Suprapubic skin (tissue), 4 donors: ENCODE data around the gene MTG1. TPM values are rescaled to one million over a fixed set of nuclear protein-coding genes. Genes with fewer than 3 reads are reported as not detected.
A peak's percentile ranks its signal among the peaks of the same experiment; 100 is the strongest.

Experiments used
- DNase-seq, 2 donors: peaks; one replicate each; pipeline ENCODE4 v3.0.0-alpha.2; 2019; ENCODE audit warnings: low spot score in 2 of 2
- H3K27ac ChIP-seq: fragments of 200-600 bp; sonication (generic); one replicate; pipeline ENCODE4 v1.5.1; 2019
- H3K27me3 ChIP-seq: fragments of 200-600 bp; sonication (generic); one replicate; pipeline ENCODE4 v1.5.1; 2019
- H3K36me3 ChIP-seq: fragments of 200-600 bp; sonication (generic); one replicate; pipeline ENCODE4 v1.5.1; 2019
- H3K4me1 ChIP-seq: fragments of 200-600 bp; sonication (generic); one replicate; pipeline ENCODE4 v1.5.1; 2019
- H3K4me3 ChIP-seq: fragments of 200-600 bp; sonication (generic); one replicate; pipeline ENCODE4 v1.5.1; 2019; ENCODE audit warnings: mild to moderate bottlenecking
- H3K9me3 ChIP-seq: fragments of 200-600 bp; sonication (generic); one replicate; pipeline ENCODE4 v1.5.1; 2019
- EP300 ChIP-seq: sonication (generic); formaldehyde crosslinking; IDR thresholded peaks from one replicate; pipeline ENCODE4 v1.6.1; 2017; ENCODE audit warnings: antibody characterized with exemption
- POLR2A ChIP-seq, 2 donors: fragments of 450-650 bp; IDR thresholded peaks; one replicate each; pipeline ENCODE4 v1.6.1; 2017; ENCODE audit warnings: antibody characterized with exemption in 2 of 2, mild to moderate bottlenecking in 2 of 2, moderate library complexity in 2 of 2
- POLR2AphosphoS5 ChIP-seq, 3 donors: sonication (generic); formaldehyde crosslinking; IDR thresholded peaks; one replicate each; pipeline ENCODE4 v1.6.1; 2017; ENCODE audit warnings: antibody characterized with exemption in 3 of 3
- WGBS: methylation state at CpG from one replicate; pipeline ENCODE4 v1.1.5; 2018; 5-methylcytosine and 5-hydroxymethylcytosine counted together
- total RNA-seq, 4 donors: library from RNA; depleted of rRNA; stranded (reverse); fragments of >200 nt; gene quantifications; one replicate each; pipeline ENCODE4 v1.1.0, GENCODE V29; 2016
- TF ChIP-seq, protein P1 (sequence below), 2 donors: fragments of 200-600 bp in 1 of 2; fragments of 450-650 bp in 1 of 2; sonication (generic) in 1 of 2; IDR thresholded peaks; one replicate each; pipeline ENCODE4 v1.5.1; 2016 to 2019; ENCODE audit warnings: antibody characterized with exemption in 2 of 2, mild to moderate bottlenecking in 1 of 2, moderate library complexity in 1 of 2

The MTG1 gene
- total RNA-seq, 4 donors from 2014 or later = 20.5 to 79.7 (median 36.0) TPM

DNA sequence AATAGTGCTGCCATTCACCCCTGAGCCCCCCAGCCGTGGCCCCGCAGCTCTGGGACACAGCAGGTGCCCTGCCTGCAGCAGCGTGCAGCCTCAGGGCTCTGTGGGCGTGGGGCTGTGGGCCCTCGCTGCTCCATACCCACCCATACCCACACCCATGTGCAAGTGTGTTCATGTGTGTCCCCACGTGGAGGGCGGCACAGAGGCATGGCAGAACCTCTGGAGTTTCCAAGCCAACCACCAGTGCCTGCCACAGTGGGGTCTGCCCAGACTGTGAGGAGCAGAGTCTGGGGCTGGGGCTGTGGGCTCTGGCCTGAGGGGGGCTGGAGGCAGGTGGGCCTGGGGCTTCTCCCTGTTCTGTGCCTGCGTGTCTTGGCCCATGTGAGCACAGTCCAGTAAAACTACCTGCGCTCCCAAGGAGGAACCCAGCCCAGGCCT is 44.4 kb upstream of the MTG1 start:
- WGBS = 44% methylated on average over 5 of the region's 9 CpGs
- no peaks in the 10 kb centered on the region for H3K36me3 ChIP-seq
- no peaks in the 10 kb centered on the region for H3K9me3 ChIP-seq
- H3K4me3 ChIP-seq = no peak overlapping the region
- TF ChIP-seq, protein P1, sequence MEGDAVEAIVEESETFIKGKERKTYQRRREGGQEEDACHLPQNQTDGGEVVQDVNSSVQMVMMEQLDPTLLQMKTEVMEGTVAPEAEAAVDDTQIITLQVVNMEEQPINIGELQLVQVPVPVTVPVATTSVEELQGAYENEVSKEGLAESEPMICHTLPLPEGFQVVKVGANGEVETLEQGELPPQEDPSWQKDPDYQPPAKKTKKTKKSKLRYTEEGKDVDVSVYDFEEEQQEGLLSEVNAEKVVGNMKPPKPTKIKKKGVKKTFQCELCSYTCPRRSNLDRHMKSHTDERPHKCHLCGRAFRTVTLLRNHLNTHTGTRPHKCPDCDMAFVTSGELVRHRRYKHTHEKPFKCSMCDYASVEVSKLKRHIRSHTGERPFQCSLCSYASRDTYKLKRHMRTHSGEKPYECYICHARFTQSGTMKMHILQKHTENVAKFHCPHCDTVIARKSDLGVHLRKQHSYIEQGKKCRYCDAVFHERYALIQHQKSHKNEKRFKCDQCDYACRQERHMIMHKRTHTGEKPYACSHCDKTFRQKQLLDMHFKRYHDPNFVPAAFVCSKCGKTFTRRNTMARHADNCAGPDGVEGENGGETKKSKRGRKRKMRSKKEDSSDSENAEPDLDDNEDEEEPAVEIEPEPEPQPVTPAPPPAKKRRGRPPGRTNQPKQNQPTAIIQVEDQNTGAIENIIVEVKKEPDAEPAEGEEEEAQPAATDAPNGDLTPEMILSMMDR (IDR thresholded peaks at IDR 0.05) = no peak
- TF ChIP-seq POLR2AphosphoS5 (IDR thresholded peaks at IDR 0.05) = no peak
- no peak for TF ChIP-seq POLR2A (IDR thresholded peaks at IDR 0.05)
- no peak for TF ChIP-seq EP300
- peaks cover 13% of the 10 kb centered on the region for H3K4me1 ChIP-seq
- H3K27ac ChIP-seq = no peak overlapping the region
- DNase-seq = peak in 1 of 2 donors; percentile 49
- H3K27me3 ChIP-seq = peaks cover 30% of the 10 kb centered on the region

DNA sequence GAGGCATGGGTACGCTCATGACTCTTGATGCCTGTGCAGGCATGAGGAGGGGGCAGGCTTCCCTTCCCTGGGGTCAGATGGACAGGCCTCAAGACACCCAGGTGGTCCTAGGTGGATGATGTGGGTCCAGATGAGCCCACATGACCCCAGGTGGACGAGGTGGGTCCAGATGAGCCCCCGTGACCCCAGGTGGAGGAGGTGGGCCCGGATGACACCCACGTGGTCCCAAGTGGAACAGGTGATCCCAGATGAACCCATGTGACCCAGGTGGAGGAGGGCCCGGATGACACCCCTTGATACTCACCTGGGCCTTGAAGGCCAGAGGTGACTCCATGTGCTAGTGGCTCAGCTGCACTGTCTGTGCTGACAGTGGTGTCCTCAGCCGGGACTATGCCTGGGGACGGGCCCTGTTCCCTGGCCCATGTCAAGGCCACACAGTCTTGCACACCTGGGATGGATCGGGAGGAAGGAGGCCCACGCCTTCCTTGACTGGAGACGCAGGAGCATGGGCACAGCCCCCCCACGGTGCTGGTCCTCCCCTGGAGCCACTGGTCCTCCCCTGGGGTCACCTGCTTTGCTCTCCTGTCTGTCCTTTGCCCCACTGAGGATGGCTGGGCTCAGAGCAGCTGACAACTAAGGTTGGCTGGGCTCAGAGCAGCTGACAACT is 43.5 kb upstream of the MTG1 start:
- Histone ChIP-seq H3K4me3 (no peak overlapping the region), H3K27ac (no peak overlapping the region), H3K4me1 (peaks cover 13% of the 10 kb centered on the region), H3K27me3 (peaks cover 30% of the 10 kb centered on the region), H3K36me3 (no peaks in the 10 kb centered on the region), H3K9me3 (no peaks in the 10 kb centered on the region)
- TF ChIP-seq EP300 (no peak), POLR2AphosphoS5 (IDR thresholded peaks at IDR 0.05) (no peak), POLR2A (IDR thresholded peaks at IDR 0.05) (no peak)
- TF ChIP-seq, protein P1 (IDR thresholded peaks at IDR 0.05) = no peak
- peak in 1 of 2 donors; percentile 56 for DNase-seq
- 83% methylated on average over 1 of the region's 12 CpGs for WGBS

DNA sequence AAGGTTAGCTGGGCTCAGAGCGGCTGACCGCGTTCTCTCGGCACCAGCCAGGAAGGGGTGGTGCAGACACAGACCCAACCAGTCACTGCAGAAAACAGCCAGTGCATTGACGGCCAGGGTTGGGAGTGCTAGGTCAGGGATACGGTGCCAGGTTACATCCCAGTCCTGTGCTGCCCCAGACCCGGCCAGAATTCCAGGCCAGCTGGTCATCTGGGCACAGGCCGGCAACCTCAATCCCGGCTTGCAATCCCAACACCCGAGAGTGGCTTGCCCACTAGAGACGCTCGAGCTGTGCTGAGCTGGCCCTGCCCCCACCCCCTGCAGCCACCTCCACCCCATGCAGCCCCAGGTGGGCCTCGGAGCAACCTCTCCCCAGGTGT is 43.0 kb upstream of the MTG1 start:
- no peak for TF ChIP-seq POLR2A (IDR thresholded peaks at IDR 0.05)
- TF ChIP-seq, protein P1 (IDR thresholded peaks at IDR 0.05) = no peak
- TF ChIP-seq POLR2AphosphoS5 (IDR thresholded peaks at IDR 0.05) = no peak
- no peak for TF ChIP-seq EP300
- Histone ChIP-seq H3K4me3 (no peak overlapping the region), H3K9me3 (no peaks in the 10 kb centered on the region), H3K27me3 (peaks cover 30% of the 10 kb centered on the region), H3K4me1 (peaks cover 14% of the 10 kb centered on the region), H3K27ac (no peak overlapping the region), H3K36me3 (no peaks in the 10 kb centered on the region)
- 63% methylated on average over 3 of the region's 13 CpGs for WGBS
- no peak for DNase-seq

DNA sequence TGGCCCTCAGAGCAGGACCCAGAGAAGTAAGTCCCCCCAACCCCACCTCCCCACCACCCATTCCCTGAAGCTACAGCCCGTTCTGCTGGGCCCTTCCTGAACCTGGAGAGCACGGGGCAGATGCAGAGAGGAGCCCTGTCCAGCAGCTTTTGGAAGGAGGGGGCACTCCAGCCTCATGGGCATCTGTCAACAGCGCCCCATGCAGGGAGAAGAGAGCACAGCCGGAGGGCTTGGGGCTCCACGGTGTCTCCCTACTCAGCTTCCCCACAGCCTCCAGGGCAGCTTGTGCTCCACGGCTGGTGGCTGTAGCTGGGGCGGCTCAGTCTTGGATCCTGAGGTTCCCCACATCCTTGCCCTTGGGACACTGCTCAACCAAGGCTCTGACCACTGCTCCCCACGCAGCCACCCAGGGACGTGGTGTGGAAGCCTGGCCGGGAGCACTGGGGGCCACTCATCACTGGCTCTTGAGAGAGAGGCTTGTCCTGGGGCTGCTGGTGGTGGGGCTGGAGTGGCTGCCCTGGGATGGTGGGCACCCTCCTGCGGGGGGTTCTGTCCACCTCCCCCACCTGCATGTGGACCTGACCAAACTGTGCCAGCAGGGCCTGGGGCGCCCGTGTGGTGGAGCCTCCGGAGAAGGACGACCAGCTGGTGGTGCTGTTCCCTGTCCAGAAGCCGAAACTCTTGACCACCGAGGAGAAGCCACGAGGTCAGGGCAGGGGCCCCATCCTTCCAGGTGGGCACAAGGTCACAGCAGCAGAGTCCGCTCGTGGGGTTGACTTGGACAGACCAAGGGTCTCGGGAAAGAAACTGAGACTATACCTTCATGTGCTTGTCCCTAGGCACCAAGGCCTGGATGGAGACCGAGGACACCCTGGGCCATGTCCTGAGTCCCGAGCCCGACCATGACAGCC is 42.3 kb upstream of the MTG1 start:
- H3K4me3 ChIP-seq = no peak overlapping the region
- peak in 1 of 2 donors; percentile 56 for DNase-seq
- no peak overlapping the region for H3K27ac ChIP-seq
- WGBS = 77% methylated on average over 17 of the region's 24 CpGs
- peaks cover 21% of the 10 kb centered on the region for H3K4me1 ChIP-seq
- H3K9me3 ChIP-seq = no peaks in the 10 kb centered on the region
- TF ChIP-seq EP300 (no peak), POLR2A (IDR thresholded peaks at IDR 0.05) (no peak), POLR2AphosphoS5 (IDR thresholded peaks at IDR 0.05) (no peak)
- TF ChIP-seq, protein P1 (IDR thresholded peaks at IDR 0.05) = no peak
- peaks cover 25% of the 10 kb centered on the region for H3K27me3 ChIP-seq
- no peaks in the 10 kb centered on the region for H3K36me3 ChIP-seq
